HG02943 (cell line): ENCODE measurements around the gene DOC2B.
"Not testable (repeated sequence)": the region's sequence is repeated elsewhere in the genome, so short reads cannot be mapped to it uniquely, and the experiment has no call there.

Experiments
- ATAC-seq: cut with Tn5 transposase; IDR thresholded peaks from one replicate; pipeline ENCODE4 v1.9.1; 2021; ENCODE audit warnings: mild to moderate bottlenecking, low read depth, moderate library complexity; ENCODE audit not compliant: unreplicated experiment

The DOC2B gene

GRCh38 chr17:213286-214105, 32.0 kb upstream of the DOC2B start:
- no peak for ATAC-seq

DNA sequence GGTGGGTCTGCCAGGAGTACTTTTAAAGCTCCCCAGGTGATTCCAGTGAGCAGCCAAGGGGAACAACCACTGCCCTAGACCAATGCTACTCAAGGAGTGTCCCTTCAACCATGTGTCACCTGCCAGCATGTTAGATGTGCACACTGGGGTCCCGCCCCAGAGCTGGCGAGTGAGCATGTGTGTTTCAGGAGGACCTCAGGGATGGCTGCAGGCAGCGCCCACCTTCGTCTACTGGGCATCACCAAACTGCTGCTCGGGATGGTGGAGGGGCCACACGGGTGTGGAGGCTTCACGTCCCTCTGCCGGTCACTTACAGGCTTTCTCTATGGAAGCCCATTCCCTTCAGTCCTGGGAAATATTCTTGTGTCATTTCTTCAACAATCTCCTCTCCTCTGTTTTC, 29.0 kb upstream of the DOC2B start:
- ATAC-seq: no peak

- no peak for ATAC-seq
Measured at GRCh38 chr17:208429-208828, 27.0 kb upstream of the DOC2B start.

GRCh38 chr17:207775-208174, 26.3 kb upstream of the DOC2B start:
- no peak for ATAC-seq

DNA sequence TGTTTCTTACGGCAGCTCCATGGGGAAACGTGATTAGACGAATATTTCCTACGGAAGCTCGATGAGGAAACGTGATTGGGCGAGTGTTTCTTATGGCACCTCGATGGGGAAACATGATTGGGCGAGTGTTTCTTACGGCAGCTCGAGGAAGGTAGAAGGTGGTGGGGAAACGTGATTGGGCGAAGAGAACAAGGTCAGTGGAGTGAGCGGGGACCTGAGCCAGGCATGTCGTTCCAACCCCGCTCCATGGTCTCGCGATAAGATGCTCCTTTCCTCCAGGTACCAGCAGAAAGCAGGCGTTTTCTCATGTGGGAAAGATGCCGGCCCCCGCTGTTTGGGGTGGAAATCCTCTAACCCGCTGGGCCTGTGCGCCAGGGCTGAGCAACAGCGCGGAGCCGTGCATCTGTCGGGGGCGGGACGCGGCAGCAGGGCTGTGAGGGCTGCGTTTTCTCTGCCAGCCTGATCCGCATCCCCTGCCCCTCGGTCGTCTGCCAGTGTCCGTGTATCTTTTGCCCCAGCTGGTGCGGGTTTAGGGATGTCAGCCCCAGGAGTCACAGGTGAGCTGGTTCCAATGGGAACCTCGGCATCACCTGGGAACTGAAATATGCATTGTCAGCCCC, 25.6 kb upstream of the DOC2B start:
- ATAC-seq: no peak

- not testable (repeated sequence) for ATAC-seq
Measured at GRCh38 chr17:206484-206883, 25.0 kb upstream of the DOC2B start.

- ATAC-seq: no peak
Measured at GRCh38 chr17:205817-206216, 24.4 kb upstream of the DOC2B start.

DNA sequence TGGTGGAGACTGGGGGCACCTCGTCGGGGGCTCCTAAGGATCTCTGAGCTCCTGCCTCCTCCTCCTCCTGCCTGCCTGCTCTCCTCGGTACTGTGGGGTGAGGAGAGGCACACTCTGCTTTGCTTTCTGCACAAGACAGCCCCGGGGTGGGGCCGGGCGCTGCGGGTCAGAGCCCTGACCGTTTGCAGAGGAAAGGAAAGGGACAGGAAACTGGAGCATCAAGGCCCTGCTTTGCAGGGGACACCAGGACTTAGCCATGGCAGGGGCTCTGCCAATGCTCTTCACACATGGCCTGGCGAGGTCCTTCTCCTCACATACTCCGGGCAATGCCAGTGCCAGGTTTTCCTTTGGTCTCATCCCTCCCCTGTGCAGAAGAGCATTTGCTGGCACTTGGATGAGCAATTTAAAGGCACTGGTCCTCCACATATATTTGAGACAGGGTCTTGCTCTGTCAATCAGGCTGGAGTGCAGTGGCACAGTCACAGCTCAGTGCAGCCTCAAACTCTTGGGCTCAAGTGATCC, 23.8 kb upstream of the DOC2B start:
- no peak for ATAC-seq

DNA sequence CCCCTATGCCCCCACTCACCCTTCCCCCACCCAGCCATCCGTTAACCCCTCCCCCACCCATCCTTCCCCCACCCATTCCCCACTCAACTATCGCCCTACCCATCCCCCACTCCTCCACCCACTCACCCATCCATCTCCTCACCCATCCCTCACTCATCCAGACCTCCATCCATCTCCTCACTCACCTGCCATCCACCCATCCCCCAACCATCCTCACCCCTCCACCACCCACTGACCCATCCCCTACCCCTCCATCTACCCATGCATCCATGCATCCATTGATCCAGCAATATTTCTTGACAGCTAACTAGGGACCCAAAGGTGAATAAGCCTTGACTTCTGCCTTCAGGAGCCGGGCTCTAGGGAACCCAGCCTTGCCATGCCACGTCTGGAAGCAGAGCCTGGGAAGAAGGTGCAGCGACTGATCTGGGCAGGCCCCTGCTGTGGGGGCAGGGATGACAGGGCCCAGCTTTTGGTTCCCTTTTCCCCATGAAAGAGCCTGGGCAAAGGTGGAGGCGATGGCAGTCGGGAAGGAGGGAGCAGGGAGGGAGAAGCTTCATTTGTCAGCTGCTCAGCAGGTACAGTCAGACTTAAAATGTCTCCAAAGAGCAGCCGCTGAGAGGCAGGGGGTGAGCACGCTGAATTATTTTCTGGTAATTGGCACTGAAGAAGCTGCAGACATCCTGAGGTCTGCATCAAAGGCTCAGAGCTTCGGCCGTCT, 23.1 kb upstream of the DOC2B start:
- ATAC-seq: no peak

DNA sequence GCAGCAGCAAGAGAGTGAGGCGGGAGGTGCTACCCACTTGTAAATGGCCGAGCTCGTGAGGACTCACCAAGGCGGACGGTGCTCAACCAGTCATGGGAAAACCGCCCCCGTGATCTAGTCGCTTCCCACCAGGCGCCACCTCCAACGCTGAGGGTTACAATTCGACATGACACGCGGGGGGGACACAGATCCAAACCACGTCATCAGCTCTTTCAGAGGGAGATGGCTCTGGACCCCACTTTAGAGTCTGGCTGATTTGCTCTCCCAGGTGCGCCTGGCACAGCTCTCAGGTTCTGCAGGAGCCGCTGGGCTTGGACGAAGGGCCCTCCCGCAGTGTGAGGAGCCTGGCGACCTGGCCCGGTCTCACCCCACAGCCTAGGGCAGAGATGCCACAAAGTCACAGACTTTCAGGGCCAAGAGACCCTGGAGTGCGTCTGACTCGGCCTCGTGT, 21.1 kb upstream of the DOC2B start:
- ATAC-seq: no peak

DNA sequence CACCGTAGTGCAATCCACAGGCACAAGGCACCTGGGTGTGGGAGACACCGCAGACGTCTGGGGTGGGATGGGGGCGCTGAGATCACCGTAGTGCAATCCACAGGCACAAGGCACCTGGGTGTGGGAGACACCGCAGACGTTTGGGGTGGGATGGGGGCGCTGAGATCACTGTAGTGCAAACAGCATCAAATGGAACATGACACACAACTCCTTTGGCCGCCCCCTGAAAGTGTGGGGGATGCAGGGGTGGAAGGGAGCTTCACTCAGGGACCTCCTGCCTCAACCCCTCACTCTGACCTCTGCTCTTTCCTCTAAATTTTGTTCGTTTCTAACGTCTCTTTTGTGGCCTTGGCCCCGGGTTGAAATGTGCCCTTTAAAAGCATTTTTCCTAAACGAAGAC, 20.3 kb upstream of the DOC2B start:
- ATAC-seq: not testable (repeated sequence)

GRCh38 chr17:201257-201656, 19.8 kb upstream of the DOC2B start:
- ATAC-seq: not testable (repeated sequence)

- no peak for ATAC-seq
Measured at GRCh38 chr17:200586-200985, 19.1 kb upstream of the DOC2B start.

DNA sequence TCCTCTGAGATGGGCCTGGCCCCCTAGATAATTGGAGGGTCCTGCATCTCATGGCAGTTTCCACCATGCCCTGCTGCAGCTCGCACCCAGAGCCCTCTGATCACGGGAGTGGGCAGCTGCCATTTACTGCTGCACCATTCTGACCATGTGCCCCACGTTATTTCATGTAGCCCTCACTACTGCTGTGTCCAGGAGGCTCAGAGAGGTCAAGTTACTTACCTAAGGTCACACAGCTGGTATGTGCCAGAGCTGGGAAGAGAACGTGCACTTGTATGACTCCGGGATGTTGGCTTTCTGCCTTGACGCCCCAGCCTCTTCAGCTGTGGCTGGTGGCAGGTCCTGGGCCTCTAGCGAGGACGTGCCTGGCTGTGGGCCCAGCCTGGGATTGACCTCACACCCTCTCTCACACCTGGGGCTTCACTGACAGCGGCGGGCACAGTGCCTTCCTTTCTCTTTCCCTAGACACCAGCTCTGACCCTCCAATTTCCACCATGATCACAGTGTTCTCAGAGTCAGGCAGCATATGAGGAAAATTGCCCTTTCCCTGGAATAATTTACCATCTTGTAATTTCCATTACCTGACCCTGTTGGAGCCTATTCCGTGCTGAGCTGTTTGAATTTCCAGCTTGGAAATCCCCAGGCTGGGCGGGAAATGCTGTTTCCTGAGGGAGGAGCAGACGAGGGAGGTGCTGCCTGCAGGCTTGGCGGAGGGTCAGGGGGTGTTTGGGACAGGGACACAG, 18.5 kb upstream of the DOC2B start:
- no peak for ATAC-seq

DNA sequence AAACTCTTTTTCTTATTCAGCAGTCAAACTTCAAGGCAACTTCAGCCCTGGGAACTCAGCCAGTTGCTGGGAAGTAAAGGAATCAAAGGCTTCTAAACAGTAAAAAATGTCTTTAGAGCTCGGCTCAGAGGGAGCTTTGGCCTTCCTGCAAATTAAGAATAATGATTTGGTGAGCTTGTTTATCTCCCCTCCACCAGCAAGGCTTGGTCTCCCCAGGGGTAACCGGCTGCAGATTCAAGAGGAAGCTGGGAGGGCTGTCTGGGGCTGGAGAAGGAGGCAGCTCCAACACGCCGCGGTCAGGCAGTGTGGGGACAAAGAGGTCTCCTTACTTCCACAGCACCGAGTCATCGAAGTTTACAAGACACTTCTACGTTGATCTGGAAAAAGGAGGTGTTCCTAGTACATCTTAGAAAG, 17.7 kb upstream of the DOC2B start:
- no peak for ATAC-seq

- not testable (repeated sequence) for ATAC-seq
Measured at GRCh38 chr17:198225-198624, 16.8 kb upstream of the DOC2B start.

GRCh38 chr17:197352-197751, 15.9 kb upstream of the DOC2B start:
- ATAC-seq: no peak

GRCh38 chr17:194828-195602, 13.6 kb upstream of the DOC2B start:
- ATAC-seq: no peak

DNA sequence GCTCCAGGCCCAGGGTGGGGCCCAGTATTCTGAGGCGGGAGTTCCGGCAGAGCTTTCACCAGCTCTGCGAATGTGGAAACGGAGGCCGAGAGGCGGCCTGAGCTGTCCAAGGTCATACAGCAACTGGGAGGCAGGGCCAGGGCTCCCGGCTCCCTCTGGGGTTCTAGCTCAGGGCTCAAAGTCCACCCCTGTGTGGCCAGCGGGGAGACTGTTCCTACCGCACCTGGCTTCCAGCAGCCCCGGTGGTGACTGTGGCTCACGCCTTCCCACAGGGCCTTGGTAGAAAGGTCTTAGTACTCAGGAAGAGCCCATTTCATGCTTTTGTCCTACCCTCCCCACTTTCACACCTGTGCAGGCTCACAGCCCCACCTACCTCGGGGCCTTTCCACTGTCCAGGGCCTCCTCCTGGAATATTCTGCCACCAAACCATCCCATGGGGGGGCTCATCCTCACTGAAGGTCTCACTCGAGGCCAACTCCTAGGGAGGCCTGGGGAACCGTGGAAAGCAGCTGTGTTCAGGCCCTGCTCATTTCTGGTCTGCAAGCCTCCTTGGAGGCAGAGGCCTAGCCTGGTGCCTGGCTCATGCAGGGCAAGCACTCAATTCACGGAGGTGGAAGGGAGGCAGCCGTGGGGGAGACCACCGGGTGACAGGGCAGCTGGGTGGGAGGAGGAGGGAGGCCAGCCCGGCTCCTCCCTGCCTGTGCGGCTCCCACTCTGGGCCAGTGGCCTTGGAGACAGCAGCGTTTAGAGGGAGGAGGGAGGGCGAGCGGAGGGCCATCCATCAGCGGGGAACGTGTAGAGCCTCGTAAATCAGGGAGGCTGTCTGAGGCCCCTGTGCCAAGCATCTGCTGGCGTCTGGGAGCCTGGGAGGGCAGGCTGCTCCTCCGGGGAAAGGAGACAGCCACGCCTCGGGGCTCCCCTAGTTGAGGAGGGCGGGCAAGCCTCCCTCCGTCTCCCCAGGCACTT, 12.7 kb upstream of the DOC2B start:
- ATAC-seq: no peak
